Endothelial cell of umbilical vein (primary cell): ENCODE data around the gene WDR27. TPM values are rescaled to one million over a fixed set of nuclear protein-coding genes. Genes with fewer than 3 reads are reported as not detected.
A peak's percentile ranks its signal among the peaks of the same experiment; 100 is the strongest.

Experiments
- BruUV-seq: library from RNA; stranded (reverse); fragments of 400-500 nt; replicated peaks from 2 replicates; lab custom pipeline; 2021; lab: Mats Ljungman, UMichigan
- CTCF ChIA-PET: fragments of 300-600, 350-600 bp; sonication (Branson Sonifier 250); formaldehyde crosslinking; loops from one replicate; lab custom pipeline; 2021; ENCODE audit warnings: antibody characterized with exemption, inconsistent platforms; lab: Charles Lee
- POLR2A ChIA-PET: fragments of 300-600, 350-600 bp; sonication (Branson Sonifier 250); formaldehyde crosslinking; loops from one replicate; lab custom pipeline; 2021; ENCODE audit warnings: antibody characterized with exemption, inconsistent platforms; lab: Charles Lee
- DNase-seq: peaks from one replicate; pipeline ENCODE4 v3.0.0-alpha.2; 2011; ENCODE audit warnings: low read depth, low spot score
- FAIRE-seq: peaks from 2 replicates; lab custom pipeline; 2011; peaks lifted over from hg19 to GRCh38; lab: Jason Lieb, UNC
- H2AFZ ChIP-seq: 2 replicates; pipeline ENCODE4 v1.6.0; 2012; ENCODE audit warnings: low read depth, low read length, control low read depth, inconsistent platforms
- H3K27ac ChIP-seq: 2 replicates; pipeline ENCODE4 v1.5.1; 2011; ENCODE audit warnings: low read depth, mild to moderate bottlenecking, control low read depth, low read length, moderate library complexity; ENCODE audit not compliant: insufficient read depth
- H3K27me3 ChIP-seq, 2 experiments: 2 replicates each; pipeline versions ENCODE4 v1.6.0 to v1.6.1; 2011; ENCODE audit warnings: low read length in 2 of 2, mixed read lengths in 1 of 2; ENCODE audit not compliant: control insufficient read depth in 2 of 2, insufficient read depth in 2 of 2
- H3K36me3 ChIP-seq, 2 experiments: 2 replicates in 1 of 2; 3 replicates in 1 of 2; pipeline ENCODE4 v1.5.1; 2011; ENCODE audit warnings: low read length in 2 of 2, mild to moderate bottlenecking in 1 of 2, moderate library complexity in 1 of 2; ENCODE audit not compliant: control insufficient read depth in 2 of 2, insufficient read depth in 2 of 2; ENCODE audit errors: extremely low read depth in 1 of 2
- H3K4me1 ChIP-seq: 3 replicates; pipeline ENCODE4 v1.5.1; 2011; ENCODE audit warnings: mild to moderate bottlenecking, low read length; ENCODE audit not compliant: control insufficient read depth, insufficient read depth; ENCODE audit errors: extremely low read depth
- H3K4me2 ChIP-seq: 2 replicates; pipeline ENCODE4 v1.6.1; 2011; ENCODE audit warnings: low read length, control low read depth, mixed read lengths; ENCODE audit not compliant: insufficient read depth
- H3K4me3 ChIP-seq, 3 experiments: fragments of 200-600 bp in 1 of 3; sonication (generic), shearing (Covaris generic) in 1 of 3; replicated peaks in 1 of 3; 2 replicates each; pipeline ENCODE4 v1.5.1; 2011 to 2016; ENCODE audit warnings: control low read depth in 3 of 3, low read length in 3 of 3, mild to moderate bottlenecking in 2 of 3, inconsistent platforms in 1 of 3, low read depth in 1 of 3, moderate library complexity in 1 of 3; ENCODE audit not compliant: insufficient read depth in 1 of 3
- H3K79me2 ChIP-seq: 2 replicates; pipeline ENCODE4 v1.6.0; 2012; ENCODE audit warnings: low read length, inconsistent platforms; ENCODE audit not compliant: control insufficient read depth, insufficient read depth
- H3K9ac ChIP-seq: replicated peaks from 2 replicates; pipeline ENCODE3; 2011; ENCODE audit warnings: low read length, control low read depth; ENCODE audit not compliant: insufficient read depth; ENCODE audit errors: extremely low read depth
- H3K9me1 ChIP-seq: replicated peaks from 3 replicates; pipeline ENCODE4 v1.6.0; 2011; ENCODE audit warnings: mild to moderate bottlenecking, low read length; ENCODE audit not compliant: control insufficient read depth, insufficient read depth; ENCODE audit errors: extremely low read depth
- H3K9me3 ChIP-seq: replicated peaks from 2 replicates; pipeline ENCODE4 v1.5.1; 2012; ENCODE audit warnings: low read length, inconsistent platforms; ENCODE audit not compliant: control insufficient read depth, insufficient read depth
- H4K20me1 ChIP-seq: replicated peaks from 2 replicates; pipeline ENCODE3; 2011; ENCODE audit warnings: mild to moderate bottlenecking, low read length; ENCODE audit not compliant: control insufficient read depth, insufficient read depth; ENCODE audit errors: extremely low read depth
- EZH2 ChIP-seq: IDR thresholded peaks from 2 replicates; pipeline ENCODE4 v1.6.1; 2012; ENCODE audit warnings: borderline replicate concordance, low read depth, mild to moderate bottlenecking, moderate library complexity, low read length, inconsistent platforms; ENCODE audit not compliant: severe bottlenecking
- FOS ChIP-seq: IDR thresholded peaks from 2 replicates; pipeline ENCODE4 v1.6.1; 2011; ENCODE audit warnings: mild to moderate bottlenecking, low read length, moderate library complexity, borderline replicate concordance; ENCODE audit not compliant: insufficient read depth
- GATA2 ChIP-seq: IDR thresholded peaks from 2 replicates; pipeline ENCODE4 v1.7.0; 2011; ENCODE audit warnings: low read depth, mild to moderate bottlenecking, moderate library complexity, mixed read lengths, low read length; ENCODE audit not compliant: insufficient read length, insufficient read depth
- JUN ChIP-seq: IDR thresholded peaks from 2 replicates; pipeline ENCODE4 v1.6.1; 2011; ENCODE audit warnings: borderline replicate concordance, low read depth; ENCODE audit not compliant: insufficient read length, insufficient read depth
- MYC ChIP-seq: IDR thresholded peaks from one replicate; pipeline ENCODE4 v1.6.1; 2011; ENCODE audit warnings: mild to moderate bottlenecking, low read depth, low read length
- POLR2A ChIP-seq: IDR thresholded peaks from 2 replicates; pipeline ENCODE4 v1.6.1; 2012; ENCODE audit warnings: low read depth, mild to moderate bottlenecking, control low read depth, low read length
- POLR2AphosphoS5 ChIP-seq: IDR thresholded peaks from 2 replicates; pipeline ENCODE4 v1.6.1; 2012; ENCODE audit warnings: low read depth, mild to moderate bottlenecking, control low read depth, low read length, moderate library complexity; ENCODE audit not compliant: insufficient read depth
- dilution Hi-C: fragments of 300-500 bp; cut with MboI; formaldehyde crosslinking; loops from one replicate; pipeline ENCODE4 v1.15.0; 2019; ENCODE audit warnings: low sequenced_read_pairs; ENCODE audit not compliant: extremely low pct_ligation_motif_present
- intact Hi-C: fragments of 100-400 bp; cut with micrococcal nuclease; formaldehyde crosslinking; loops from one replicate; pipeline ENCODE4 v1.10.0; 2022
- polyA plus RNA-seq, 4 experiments: library from polyadenylated mRNA; depleted of rRNA in 3 of 4; stranded (reverse) in 3 of 4; unstranded in 1 of 4; fragments of >200 nt; gene quantifications; 2 replicates each; pipeline versions ENCODE4 v1.2.1 to v1.2.3, GENCODE V29; 2011 to 2012; ENCODE audit warnings: missing spikeins in 1 of 4
- total RNA-seq: library from RNA; stranded (reverse); gene quantifications from 2 replicates; pipeline ENCODE4 v1.2.3, GENCODE V29; 2021
- TF ChIP-seq, protein P1 (sequence below), 2 donors: IDR thresholded peaks; 1 replicate in 1 of 2; 2 replicates in 1 of 2; pipeline ENCODE4 v1.5.1; 2011; ENCODE audit warnings: low read length in 2 of 2, mild to moderate bottlenecking in 2 of 2, moderate library complexity in 2 of 2, control low read depth in 1 of 2, inconsistent platforms in 1 of 2, low read depth in 1 of 2; ENCODE audit not compliant: insufficient read depth in 1 of 2; ENCODE audit errors: extremely low read depth in 1 of 2
- TF ChIP-seq, protein P2 (sequence below): IDR thresholded peaks from 2 replicates; pipeline ENCODE4 v1.6.1; 2011; ENCODE audit not compliant: insufficient read depth, insufficient read length

WDR27 gene
- total and polyA plus RNA-seq, 2 donors (not counting 3 experiments of a cell fraction or from before 2014, with no cell fraction given) = 60.1 to 69.7 TPM

DNA sequence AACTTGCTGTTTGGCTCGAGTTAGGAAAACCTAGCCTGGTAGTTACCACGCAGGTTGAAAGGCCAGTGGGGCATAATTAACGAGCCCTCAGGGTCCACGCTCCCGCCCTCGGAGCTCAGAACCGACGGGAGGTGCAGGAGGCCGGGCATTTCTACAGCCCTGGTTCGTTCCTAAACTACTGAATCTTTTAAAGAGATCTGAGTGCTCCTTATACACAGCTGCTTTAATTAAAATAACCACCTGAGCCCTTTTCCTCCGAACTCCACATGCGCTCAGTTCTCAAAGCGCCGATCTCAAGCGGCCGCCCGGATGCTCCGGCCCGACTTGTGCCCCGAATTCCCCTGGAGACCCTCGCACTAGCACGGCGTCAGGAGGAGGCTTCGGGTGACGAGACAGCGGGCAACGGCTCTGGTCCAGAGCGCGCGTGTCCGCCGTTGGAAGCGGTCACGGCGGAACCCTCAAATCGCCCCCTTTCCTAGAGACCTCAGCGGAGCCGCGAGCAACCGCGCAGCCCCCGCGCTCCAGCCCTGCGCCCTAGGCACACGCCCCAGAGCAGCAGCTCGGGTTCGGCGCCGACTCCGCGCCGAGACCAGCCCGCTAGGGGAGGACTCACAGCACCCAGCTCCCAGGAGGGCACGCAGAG, 397 bp downstream of the WDR27 start:
- DNase-seq = no peak
- Histone ChIP-seq H3K9me1 (no peaks in the 10 kb centered on the region), H3K9me3 (no peaks in the 10 kb centered on the region), H4K20me1 (no peaks in the 10 kb centered on the region), H3K4me3 (peak overlapping the region; percentile 70 to 84 (median 71)), H3K79me2 (peaks cover 56% of the 10 kb centered on the region), H2AFZ (peak overlapping the region; percentile 4), H3K36me3 (peaks cover 0 to 4% of the 10 kb centered on the region in 2 experiments), H3K27me3 (no peaks in the 10 kb centered on the region), H3K27ac (peak overlapping the region; percentile 76), H3K4me2 (peak overlapping the region; percentile 93), H3K4me1 (peaks cover 57% of the 10 kb centered on the region), H3K9ac (peak overlapping the region; percentile 91)
- intact Hi-C loops (loop anchor here (2.0 to 5.0 kb wide), 2 partner anchors 606 to 807 kb away; partner anchors contain the start of gene FAM120B), dilution Hi-C loops (no loop called here)
- POLR2A ChIA-PET = interaction anchor here (1.0 to 1.6 kb wide), 3 partner anchors 27 to 50 kb away, joined by 3 to 6 read pairs (median 3); no protein-coding TSS in a partner anchor
- TSS peak; percentile 69 for BruUV-seq
- CTCF ChIA-PET = interaction anchor here (0.6 to 2.0 kb wide), 4 partner anchors 8 to 189 kb away, joined by 3 to 9 read pairs (median 5); no protein-coding TSS in a partner anchor
- TF ChIP-seq MYC (no peak), GATA2 (no peak), EZH2 (no peak), JUN (no peak), POLR2AphosphoS5 (no peak), FOS (no peak), POLR2A (no peak)
- TF ChIP-seq, protein P1, sequence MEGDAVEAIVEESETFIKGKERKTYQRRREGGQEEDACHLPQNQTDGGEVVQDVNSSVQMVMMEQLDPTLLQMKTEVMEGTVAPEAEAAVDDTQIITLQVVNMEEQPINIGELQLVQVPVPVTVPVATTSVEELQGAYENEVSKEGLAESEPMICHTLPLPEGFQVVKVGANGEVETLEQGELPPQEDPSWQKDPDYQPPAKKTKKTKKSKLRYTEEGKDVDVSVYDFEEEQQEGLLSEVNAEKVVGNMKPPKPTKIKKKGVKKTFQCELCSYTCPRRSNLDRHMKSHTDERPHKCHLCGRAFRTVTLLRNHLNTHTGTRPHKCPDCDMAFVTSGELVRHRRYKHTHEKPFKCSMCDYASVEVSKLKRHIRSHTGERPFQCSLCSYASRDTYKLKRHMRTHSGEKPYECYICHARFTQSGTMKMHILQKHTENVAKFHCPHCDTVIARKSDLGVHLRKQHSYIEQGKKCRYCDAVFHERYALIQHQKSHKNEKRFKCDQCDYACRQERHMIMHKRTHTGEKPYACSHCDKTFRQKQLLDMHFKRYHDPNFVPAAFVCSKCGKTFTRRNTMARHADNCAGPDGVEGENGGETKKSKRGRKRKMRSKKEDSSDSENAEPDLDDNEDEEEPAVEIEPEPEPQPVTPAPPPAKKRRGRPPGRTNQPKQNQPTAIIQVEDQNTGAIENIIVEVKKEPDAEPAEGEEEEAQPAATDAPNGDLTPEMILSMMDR (IDR thresholded peaks at IDR 0.05; ENCODE audit: extremely low read depth in 1 of 2, insufficient read depth in 1 of 2, low read depth in 1 of 2, low read length in 2 of 2) = no peak
- TF ChIP-seq, protein P2, sequence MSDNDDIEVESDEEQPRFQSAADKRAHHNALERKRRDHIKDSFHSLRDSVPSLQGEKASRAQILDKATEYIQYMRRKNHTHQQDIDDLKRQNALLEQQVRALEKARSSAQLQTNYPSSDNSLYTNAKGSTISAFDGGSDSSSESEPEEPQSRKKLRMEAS = no peak
- FAIRE-seq = peak; percentile 67
